Cerebellar nuclear complex (tissue), 1 donor: ENCODE data around the gene ELP2.
"Not testable (repeated sequence)": the region's sequence is repeated elsewhere in the genome, so short reads cannot be mapped to it uniquely, and the experiment has no call there.

Experiments
- DNase-seq, 2 experiments: peaks; one replicate each; lab custom pipeline; 2025; lab: John Stamatoyannopoulos, UW

Gene ELP2

GRCh38 chr18:36157441-36157840 lies 27.7 kb downstream of the ELP2 start:
- no peak for DNase-seq

- DNase-seq, result no peak
Observed at GRCh38 chr18:36158266-36158867, 28.7 kb downstream of the ELP2 start.

GRCh38 chr18:36160959-36161371 lies 31.3 kb downstream of the ELP2 start:
- no peak for DNase-seq

GRCh38 chr18:36162981-36163380 lies 33.3 kb downstream of the ELP2 start:
- DNase-seq, result no peak

- no peak for DNase-seq
Observed at GRCh38 chr18:36167692-36168218, 38.1 kb downstream of the ELP2 start.

GRCh38 chr18:36168296-36168695 lies 38.6 kb downstream of the ELP2 start:
- DNase-seq, result not testable (repeated sequence)

- DNase-seq, result no peak
Observed at GRCh38 chr18:36169938-36170337, 40.2 kb downstream of the ELP2 start.

GRCh38 chr18:36175481-36175880 lies 45.8 kb downstream of the ELP2 start:
- no peak for DNase-seq

- no peak for DNase-seq
Observed at GRCh38 chr18:36176177-36176584, 46.5 kb downstream of the ELP2 start.

GRCh38 chr18:36176711-36177110 lies 47.0 kb downstream of the ELP2 start:
- DNase-seq, result no peak

- no peak for DNase-seq
Observed at GRCh38 chr18:36177913-36178312, 48.2 kb downstream of the ELP2 start.

- no peak for DNase-seq
Observed at GRCh38 chr18:36179562-36180355, 50.1 kb downstream of the ELP2 start.

- no peak for DNase-seq
Observed at GRCh38 chr18:36181441-36181840, 51.7 kb downstream of the ELP2 start.

- DNase-seq, result no peak
Observed at GRCh38 chr18:36181898-36182506, 52.3 kb downstream of the ELP2 start.

- DNase-seq, result no peak
Observed at GRCh38 chr18:36183033-36183432, 53.3 kb downstream of the ELP2 start.

GRCh38 chr18:36183987-36184386 lies 54.3 kb downstream of the ELP2 start:
- DNase-seq, result no peak

- DNase-seq, result no peak
Observed at GRCh38 chr18:36185157-36185556, 55.5 kb downstream of the ELP2 start.

- DNase-seq, result no peak
Observed at GRCh38 chr18:36185901-36186460, 56.3 kb downstream of the ELP2 start.

GRCh38 chr18:36186461-36187192 lies 56.9 kb downstream of the ELP2 start:
- DNase-seq, result no peak

- DNase-seq, result no peak
Observed at GRCh38 chr18:36187193-36187825, 57.6 kb downstream of the ELP2 start, which contains the start of gene MOCOS. Gene MOCOS, plus strand, starts transcription at chr18:36187497. Its CDS starts 43 bp downstream, at chr18:36187540.
